NCI-H526 treated with DMSO at 0.1 percent for 48 hours (cell line): ENCODE results near the gene ZC3H8.
"Not testable (repeated sequence)": the region's sequence is repeated elsewhere in the genome, so short reads cannot be mapped to it uniquely, and the experiment has no call there.

ENCODE experiments used
- DNase-seq: peaks from one replicate; lab custom pipeline; 2025; lab: John Stamatoyannopoulos, UW

The ZC3H8 gene

DNA sequence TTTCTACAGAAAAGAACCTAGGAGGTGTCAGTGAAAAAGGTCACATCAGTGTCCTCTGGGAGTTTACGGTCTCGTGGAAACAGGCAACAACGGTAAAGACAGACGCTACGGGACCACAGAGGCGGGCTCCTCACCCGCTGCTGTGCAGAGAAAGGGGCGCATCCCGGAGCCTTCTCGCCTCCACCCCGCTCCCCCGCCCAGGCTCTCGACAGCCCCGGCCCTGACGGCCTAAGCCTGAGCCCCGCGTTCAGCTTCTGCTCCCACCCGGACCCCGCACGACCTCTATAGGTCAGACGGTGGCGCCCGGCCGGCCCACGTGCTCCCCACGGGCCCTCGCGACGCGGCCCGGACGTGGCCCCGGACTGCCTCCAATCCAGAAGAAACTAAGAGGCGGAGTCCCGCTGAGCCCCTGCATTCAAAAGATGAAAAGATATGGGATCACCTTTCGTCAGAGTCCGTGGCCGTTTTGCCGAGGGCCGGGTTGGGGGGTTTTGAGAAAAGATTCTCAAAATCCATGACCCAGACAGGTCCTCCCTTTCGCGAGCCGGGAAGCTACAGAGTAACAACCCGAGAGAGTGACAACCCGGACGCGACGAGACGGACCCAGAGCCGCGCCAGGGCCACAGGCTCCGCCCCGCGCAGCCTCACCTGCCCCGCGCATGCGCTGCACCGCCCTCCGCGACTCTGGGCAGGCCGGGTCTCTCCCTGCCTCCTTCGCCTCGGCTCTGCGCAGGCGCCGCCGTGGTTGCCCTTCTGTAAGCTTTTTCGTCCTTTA is at the start of gene ZC3H8:
Gene ZC3H8 (minus strand): TSS at position 577 of the 775 bp plus-strand sequence. CDS start 61 bp downstream, at position 516.
- DNase-seq = peak; percentile 85

DNA sequence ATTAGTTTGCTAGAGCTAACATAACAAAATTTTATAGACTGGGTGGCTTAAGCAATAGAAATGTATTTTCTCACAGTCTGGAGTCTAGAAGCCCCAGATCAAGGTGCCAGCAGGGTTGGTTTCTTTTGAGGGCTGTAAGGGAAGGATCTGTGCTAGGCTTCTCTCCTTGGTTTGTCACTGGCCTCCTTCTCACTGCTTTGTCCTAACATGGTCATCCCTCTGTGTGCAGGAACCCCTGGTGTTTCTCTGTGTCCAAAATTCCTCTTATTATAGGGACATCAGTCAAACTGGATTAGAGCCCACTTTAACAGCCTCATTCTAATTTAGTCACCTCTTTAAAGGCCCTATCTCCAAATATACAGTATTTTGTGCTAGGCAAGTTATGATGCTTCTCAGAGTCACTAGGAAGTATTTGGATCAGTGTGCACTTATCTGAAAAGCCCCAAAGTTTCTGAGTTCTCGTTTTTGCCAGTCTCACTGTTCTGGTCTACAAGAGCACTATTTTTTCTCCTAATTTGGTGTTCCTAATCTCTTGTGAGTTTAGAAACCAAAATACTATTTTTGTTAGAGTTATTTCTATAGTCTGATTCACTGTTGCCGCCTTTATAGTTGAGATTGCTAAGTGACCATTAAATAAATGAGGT is 49.6 kb upstream of the ZC3H8 start:
- no peak for DNase-seq

DNA sequence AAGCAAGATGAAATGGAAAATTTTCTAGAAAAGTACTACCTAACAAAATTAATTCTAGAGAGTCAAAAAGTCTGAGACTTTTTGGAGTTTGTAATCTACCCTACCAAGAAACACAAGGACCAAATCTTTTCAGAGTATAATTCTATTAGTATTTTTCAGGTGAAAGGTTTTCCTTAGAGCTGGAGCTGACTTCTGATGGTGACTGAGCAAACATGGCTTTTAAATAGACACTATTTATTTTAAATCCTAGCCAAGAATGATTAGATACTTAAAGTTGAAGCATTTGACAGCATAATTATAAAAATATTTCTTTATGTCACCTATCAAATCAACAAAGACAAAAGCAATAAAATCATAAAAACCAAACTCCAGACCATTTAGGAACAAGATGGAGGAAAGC is 47.1 kb upstream of the ZC3H8 start:
- no peak for DNase-seq

DNA sequence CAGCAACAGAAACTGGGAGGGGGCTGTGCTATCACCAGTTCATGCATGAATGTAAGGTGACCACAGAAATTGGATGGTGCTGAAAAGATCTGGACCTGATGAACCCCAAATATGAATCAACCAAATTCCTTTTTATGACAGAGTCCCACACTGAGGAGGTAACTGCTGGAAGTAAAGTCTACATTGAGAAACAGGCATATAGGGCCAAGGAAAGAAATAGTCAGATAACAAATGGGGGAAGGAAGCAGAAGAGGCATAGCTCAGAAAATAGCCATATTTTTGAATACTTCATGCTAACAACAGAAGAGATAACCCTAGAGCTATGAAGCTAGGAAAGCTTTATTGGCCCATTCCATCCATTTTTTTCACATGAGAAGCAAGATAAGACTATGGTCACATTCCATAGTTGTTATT is 46.3 kb upstream of the ZC3H8 start:
- DNase-seq = no peak

DNA sequence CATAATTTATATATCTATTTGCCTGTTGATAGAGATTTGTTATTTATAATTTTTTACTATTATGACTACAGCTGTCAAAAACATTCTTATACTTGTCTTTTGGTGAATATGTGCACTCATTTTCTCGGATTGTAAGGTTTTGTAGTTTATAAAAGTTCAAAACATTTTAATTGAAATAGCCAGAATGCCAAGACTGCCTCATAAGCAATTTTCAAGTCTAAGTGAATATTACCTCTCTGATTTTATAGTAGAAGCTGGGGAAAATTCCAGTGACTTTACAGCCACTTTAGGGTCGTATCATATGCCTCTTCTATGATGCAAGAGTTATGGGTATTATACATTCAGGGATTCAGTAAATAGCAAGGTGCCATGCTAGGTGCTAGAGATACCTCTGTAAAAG is 41.6 kb upstream of the ZC3H8 start:
- DNase-seq = no peak

DNA sequence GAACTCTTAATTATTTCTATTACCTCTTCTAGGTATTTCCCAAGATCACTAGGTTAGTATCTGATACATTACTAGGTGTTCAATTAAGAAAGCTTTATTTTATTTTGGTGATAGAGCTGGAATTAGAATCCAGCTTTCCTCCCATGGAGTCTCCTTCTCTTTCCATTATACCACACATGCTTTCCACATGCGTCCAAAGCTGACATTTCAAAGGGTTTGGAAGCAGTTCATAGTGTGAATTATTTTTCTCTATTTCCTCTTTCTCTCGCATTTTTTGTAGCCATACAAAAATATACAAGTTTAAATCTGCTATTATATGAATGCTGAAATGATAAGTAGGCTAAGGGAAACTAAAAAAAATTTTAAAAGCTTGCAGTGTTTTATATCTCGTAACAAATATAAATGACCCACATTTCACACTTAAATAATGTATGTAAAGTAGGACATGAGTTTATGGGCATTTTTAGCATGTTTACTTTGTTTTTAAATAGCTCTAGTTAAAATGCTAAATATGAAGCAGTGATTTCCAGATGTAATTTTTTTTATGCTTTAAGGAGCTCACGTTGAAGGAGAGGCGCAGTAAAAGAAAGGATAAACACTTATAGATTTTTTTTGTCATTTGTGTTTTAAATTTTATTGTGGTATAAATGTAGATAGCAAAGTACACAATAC is 40.7 kb upstream of the ZC3H8 start:
- no peak for DNase-seq

DNA sequence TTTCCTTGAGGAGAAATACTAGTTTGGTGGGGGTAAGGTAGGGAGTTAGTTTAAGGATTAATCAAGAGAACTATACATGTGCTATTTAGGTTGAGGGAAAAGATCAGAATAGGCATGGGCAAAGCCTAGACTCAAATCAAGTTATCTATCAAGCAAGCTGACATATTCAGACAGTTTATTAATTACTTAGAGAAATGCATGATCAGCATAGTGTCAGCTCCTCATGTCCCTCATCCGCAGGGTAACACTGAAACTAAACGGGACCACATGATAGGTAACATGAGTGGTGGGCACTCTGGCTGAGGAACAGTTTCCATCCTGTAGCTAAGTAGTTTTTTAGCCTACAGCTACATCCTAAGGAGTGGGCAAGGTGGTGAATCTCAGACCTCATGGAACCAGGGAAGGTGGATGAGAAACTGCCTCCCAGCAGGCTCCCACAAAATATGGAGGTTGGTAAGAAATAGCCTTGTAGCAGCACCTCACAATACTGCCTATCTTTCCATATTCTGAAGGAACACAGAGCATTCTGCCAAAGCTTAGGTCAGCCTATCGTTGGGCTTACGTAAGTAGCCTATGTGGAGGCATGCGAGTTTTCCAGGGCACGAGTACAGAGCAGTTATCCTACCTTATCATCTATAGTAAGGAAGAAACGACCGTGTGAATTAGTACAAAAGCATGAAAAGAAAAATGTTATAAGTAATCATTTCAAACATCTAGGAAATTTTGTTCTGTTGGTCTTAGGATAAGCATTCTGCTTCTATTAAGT is 39.0 kb upstream of the ZC3H8 start:
- no peak for DNase-seq

DNA sequence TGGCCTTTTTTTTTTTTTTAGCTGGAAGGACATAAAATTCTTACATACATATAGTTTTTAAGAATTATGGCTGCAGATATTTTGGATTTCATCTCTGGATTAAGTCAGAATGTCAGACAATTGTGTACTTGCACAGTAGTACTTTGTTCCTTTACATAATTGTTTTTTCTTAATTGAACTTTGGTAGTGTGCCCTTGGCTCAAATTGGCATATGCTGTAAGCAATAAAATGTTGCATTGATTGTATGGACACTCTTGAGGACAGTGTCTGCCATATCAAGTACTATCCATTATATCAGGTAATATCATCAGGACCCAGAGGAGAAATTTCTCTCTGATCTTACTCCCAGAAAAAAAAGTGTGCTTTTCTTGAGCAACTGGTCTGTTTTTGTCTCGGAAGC is 35.8 kb upstream of the ZC3H8 start:
- DNase-seq = no peak

DNA sequence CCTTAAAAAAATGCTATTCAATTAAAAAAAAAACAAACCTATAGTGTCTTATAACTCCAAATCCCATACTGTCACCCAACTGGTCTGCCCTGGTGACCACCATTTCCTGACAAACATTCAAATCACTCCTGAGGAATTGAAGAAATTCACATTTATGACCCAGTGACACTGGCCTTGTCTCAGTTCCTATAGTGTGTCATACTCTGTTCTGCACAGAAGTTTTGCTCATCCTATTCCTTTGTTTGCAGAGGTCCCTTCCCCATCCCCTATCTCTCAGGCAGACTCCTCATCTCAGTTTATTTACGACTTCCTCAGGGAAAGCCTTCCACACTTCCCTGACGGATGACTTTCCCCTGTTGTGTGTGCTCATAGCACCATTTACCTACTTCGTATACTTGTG is 35.2 kb upstream of the ZC3H8 start:
- DNase-seq = no peak

DNA sequence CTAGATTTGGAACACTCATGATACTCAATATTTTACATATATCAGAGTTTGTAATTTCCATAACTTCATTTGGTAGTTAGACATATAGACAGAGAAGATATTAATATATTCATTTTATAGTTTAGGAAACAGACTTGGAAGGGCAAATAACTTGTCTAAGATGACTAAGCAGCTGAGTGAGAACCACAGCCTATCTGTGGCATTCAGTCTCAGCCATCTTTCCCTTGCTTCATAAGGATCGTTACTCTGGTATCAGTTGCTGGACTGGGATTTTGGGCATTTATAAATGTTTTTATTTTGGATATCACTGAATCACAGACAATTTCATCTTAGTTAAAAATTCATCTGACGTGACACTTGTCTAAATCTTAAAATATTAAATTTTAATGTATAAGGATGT is 28.7 kb upstream of the ZC3H8 start:
- DNase-seq = not testable (repeated sequence)

DNA sequence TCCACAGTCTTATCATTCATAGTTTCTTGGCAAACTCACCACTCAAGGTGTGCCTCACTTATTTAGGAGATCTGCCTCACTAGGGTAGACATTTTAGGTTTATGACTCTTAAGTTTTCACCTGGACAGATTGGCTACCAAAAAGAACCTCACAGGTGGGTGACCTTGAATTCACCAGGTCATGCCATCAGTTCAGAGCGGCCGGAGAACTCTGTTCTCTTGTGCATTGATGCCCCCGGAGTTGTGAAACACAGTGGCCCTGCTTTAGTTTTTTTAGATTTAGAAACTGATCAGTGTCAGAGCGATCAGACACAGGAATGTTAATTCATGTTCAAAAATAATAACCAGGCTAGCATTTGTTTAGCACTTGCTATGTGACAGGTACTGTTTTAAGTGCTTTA is 27.2 kb upstream of the ZC3H8 start:
- DNase-seq = not testable (repeated sequence)

DNA sequence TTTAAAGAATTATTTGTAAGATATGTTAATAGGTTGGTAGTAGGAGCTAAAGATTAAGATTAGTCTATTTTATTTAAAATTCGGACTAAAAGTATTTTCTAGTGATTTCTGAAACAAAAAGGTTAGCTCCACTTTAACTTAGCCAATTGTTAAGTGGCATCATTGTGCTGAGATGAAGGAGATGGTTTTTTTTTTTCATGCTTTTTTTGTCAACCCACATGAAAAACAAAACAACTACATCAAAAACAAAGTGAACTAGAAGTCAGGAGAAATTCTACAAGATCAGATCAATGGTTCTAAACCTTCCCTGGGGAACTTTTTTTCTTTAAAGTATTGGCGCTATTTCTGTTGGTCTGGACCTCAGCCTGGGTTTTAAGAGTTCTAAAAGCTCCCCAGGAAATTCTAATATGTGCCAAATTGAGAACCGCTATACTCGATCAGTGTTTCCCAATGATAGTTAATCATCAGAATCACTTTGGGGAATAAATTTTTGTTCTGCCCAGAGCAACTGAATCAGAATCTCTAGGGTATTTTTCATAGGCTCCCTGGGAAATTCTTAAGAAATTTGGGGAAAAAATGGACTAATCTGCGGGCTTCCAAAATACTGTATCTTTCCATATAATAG is 22.9 kb upstream of the ZC3H8 start:
- DNase-seq = no peak

DNA sequence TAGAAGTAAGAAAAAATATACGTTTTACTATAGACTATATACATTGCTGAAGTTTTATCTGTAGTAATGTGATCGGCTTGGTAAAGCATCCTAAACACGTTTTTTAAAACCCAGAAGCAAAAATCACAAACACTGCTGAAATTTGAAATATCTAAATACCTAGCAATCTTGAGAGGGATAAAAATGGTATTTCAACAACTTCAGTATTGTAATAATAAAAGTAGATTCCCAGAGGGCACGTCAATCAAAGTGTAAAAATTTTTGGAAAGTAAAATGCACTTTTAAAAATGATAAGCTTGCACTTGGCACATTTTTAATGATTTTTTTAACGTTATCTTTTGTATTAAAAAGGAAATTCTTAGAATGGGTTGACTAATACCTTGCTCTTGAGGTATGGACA is 22.1 kb upstream of the ZC3H8 start:
- no peak for DNase-seq

DNA sequence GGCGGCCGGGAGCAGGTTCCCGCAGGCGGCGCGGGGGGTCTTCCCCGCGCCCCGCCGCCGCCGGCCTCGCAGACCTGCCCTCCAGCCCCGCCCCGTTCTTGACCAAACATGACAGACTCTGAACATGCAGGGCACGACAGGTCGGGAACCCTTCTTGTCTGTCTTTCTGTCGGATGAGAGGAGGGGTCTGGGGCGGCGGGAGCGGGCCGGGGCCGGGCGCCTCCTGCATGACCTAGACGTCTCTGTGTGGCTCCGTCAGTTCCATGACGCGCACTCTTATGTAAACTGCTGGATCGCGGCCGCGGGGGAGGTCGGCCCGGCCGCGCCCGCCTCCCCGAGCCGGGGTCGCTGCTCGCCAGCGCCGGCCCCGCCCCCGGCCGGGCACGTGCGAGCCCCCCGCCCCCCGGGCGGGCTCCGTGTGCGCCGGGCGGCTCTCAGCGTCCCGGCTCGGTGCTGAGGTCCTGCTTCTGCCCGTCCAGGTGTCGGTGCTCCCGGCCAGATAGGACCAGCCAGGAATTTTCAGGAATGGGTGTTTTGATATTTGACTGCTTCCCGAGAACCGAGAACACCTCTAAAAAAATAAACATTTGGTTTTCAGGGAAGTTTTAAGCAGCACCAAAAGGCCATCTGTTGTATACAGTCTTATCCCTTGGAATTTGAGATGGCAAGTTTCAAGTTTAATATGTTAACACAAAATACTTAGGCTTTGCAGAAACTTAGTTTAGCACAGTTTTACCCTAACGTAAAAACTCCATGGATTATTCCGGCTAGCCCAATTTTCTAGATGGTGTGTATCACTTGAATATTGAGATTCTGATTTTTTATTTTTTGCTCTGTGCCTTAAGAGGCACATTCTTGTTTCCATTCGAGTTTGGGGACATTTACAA is 21.3 kb upstream of the ZC3H8 start:
- DNase-seq = peak; percentile 71

DNA sequence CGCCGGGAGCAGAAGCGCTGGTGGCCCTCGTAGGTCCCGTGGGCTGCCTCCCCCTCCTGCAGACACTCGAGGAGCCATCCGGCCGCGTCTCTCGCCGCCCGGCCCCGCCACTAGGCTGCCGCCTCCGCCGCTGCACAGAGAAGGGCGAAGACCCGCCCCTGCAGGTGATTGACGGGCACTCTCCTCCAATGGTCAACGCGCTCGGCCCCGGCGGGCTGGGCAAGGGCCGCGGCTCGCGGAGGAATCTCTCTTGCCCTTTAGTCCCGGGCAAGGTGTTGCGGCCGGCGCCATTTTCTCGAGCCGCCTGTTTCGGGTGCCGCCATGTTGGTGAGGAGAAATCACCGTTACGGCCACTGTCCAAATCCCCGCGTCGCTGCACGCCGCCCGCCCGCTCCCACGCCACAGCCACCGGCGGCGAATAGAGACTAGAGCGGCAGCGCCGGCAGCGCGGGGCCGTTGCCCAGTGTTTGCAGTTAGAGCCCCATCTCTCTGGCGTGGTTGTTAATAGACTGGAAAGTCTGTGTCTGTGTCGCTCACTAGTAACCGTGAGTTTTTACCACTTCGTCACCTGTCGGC is 20.6 kb upstream of the ZC3H8 start, which contains the start of gene ZC3H6:
Gene ZC3H6 (plus strand): TSS at position 287 of the 576 bp plus-strand sequence. CDS start 398 bp downstream, outside the sequence.
- peak; percentile 96 for DNase-seq

DNA sequence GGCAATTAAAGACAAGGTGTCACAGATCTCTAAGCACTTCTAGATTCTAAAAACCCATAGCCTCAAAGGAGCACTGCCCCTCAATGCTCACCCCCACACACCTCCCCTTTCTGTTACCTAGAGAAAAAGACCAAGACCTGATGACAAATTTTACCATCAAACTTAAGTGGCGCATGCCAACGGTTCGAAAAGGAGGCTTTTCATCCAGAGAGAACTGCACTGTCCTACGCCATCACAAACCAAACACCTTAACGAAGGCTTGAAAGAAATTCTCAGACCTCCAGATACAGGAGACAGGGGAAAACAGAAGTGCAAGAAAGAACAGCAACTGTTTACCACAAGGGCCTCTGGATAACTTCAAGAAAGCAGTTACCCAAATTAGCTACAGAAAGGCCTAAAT is 18.5 kb upstream of the ZC3H8 start:
- DNase-seq = no peak

DNA sequence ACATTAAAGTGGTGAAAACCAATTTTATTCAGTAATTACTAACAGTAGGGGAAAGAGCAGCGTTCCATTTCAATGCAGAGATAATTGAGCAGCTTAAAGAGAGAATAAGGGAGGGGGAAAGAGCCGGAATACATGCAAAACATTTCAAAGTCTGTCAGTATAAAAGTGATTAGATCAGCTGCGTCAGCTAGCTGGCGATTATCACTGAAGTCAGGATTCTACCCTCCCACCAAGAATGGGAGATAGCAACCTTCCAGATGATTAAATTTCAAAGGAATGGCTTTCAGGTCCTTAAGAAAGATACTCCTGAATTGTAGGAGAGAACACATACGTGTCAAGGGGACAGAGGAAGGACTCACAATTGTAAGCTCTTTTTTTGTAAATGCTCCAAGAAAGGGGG is 17.8 kb upstream of the ZC3H8 start:
- no peak for DNase-seq

DNA sequence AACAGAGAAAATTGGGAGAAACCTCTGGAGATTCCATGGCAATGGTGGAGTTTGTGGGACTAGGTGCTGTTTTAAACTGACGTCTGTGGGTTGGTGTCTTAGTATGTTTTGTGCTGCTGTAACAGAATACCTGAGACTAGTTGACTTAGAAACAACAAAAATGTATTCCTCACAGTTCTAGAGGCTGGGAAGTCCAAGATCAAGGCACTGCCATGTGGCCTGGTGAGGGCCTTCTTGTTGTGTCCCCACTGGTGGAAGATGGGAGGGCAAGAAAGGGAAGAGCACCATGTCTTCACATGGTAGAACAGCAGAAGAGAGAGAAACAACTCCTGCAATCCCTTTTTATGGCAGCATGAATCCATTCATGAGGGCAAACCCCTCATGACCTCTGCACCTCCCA is 13.7 kb upstream of the ZC3H8 start:
- DNase-seq = no peak

DNA sequence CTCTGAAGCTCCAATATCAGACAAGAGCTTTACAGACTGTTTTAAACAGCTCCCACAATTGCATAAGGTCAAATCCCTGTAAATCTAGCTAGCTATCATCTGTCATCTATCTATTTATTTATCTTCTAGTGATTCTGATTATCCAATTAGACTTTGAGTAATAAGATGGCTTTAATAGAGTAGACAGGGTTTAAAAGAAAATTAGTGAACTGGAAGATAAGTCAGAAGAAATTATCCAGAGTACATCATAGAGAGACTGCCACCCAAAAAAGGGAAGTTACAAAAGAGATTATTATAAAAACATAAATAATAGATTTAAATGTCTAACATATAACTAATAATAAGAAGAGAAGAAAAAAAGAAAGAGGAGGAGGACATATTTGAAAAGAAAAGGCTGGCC is 8.0 kb upstream of the ZC3H8 start:
- no peak for DNase-seq

DNA sequence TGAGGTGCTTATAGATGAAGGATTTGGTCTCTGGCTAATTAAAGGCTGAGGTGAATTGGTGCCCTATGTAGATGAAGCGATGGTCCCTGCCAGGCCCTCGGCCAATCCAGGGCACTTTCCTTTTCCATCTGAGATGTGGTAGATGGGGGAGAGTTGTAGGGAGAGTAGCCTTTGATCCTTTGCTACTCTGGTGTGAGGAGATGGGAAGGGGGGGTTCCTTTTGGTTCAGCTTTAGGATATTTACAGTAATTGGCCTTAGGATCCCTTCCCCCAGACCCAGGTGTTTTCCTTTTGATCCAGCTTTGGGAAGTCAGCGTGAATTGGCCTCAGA is 5.4 kb upstream of the ZC3H8 start:
- no peak for DNase-seq
